Eye (tissue), 1 donor: Measurements from ENCODE around the gene PADI1.
A peak's percentile ranks its signal among the peaks of the same experiment; 100 is the strongest.

Experiments
- DNase-seq: peaks from one replicate; pipeline ENCODE4 v3.0.0-alpha.2; 2015

PADI1 gene

DNA sequence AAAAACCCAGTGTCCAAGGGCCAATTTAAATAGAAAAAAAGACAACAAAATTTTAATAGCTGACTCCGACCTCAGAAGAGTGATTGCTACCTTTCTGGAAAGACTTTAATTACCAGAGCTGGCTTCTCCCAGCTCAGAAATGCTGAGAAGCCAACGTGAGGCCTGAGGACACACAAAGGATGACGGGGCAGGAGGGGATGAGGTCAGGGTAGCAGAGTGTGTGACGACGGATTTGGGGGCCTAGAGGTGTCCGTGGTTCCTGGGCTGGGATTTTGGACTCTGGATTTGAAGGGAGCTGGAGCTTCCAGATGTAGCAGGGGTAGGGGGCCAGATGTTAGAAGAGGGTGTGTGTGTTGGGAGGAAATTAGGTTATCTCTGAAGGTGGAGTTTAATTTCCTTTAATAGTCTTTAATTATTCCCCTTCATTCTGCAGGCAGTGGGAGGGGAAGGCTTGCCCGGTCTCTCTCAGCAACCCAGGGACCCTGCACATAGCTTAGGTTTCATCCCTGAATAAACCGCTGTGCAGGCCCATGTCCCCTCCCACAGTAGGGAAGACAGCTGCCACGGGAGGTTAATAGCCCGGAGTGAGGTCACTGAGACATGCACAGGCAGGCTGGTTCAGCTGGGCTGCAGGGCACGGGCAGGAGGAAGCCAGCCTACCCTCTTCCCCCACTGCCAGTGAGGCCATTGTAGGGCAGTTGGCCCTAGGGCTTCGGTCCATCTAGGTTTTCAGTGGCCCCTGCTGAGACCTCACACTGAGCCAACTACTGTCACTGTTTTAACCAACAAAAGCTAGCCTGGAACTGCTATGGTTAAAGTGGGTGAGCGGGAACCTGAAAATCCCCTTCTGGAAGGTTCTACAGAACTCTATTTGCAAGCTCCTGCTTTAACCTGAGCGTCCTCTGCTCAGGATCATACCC lies 40.2 kb downstream of the PADI1 start:
- peak; percentile 83 for DNase-seq

- DNase-seq = peak; percentile 53
Observed at GRCh38 chr1:17245816-17246325, 40.9 kb downstream of the PADI1 start.

- DNase-seq = no peak
Observed at GRCh38 chr1:17246971-17247370, 42.0 kb downstream of the PADI1 start.

GRCh38 chr1:17248781-17249180 lies 43.9 kb downstream of the PADI1 start, which contains the start of gene PADI3:
Gene PADI3, plus strand, starts transcription at chr1:17249098. Its CDS starts 40 bp downstream, at chr1:17249138.
- DNase-seq = no peak

GRCh38 chr1:17250601-17251000 lies 45.7 kb downstream of the PADI1 start:
- no peak for DNase-seq

DNA sequence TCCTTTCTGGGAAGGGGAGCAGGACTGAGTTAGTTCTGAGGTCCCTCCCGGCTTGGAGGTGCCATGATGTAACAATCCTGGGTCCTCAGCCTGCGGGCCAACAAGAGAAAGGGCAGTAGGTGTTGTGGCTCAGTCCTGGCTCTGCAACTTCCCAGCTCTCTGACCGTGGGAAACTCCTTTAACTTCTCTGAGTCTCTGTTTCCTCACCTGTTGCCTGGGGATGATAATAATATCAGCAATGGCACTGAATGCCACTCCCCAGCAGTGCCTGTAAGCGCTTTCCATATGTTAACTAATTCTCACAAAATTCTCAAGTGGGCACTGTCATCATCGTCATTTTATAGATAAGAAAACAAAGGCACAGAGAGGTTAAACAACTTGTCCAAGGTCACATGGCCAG lies 46.3 kb downstream of the PADI1 start:
- no peak for DNase-seq

DNA sequence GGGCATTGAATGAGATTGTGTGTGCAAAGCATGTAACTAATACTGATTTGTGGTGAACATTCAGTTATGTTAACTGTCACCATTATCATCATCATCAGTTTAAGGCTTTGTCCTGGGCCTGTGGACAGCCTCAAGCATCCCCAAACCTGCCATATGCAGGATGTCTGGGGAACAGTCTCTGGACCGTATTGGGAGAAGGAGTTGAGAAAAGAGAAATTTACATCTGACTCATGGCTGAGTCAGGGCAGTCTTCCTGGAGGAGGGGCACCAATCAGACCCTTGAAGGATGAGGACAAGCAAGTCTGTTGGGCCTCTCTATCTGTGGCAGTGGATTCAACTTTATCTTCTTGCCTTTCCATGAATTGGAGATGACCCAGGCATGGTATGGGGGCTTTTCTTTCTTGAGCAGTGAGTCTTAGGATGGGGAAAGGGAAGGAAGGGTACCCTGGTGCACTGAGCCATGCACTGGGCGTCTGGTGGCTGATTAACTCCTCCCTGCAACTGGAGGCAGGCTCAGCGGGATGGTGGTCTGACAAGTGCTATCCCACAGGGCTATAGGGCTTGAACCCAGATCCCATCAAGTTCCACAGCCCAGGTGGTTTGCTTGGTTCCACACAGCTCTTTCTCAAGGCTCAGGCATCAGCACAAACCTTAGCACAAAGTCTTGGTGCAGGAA lies 46.9 kb downstream of the PADI1 start:
- no peak for DNase-seq

GRCh38 chr1:17255336-17255735 lies 50.4 kb downstream of the PADI1 start:
- DNase-seq = no peak

GRCh38 chr1:17258116-17258757 lies 53.3 kb downstream of the PADI1 start:
- DNase-seq = no peak

DNA sequence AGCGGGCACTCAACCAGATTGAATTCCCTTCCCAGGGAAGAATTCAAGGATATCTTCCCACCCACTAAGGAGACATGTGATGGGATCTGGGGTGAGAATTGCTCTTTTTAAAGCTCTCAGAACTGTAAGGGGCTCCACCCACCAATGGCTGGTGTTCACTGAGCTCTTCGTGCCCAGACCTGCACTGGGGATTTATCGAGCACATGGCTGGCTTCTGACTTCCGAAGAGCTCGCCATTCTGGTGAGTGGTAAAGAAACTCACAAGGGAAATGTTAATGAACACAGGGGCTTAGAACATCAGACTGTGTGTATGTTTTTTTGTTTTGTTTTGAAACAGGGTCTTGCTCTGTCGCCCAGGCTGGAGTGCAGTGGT lies 53.8 kb downstream of the PADI1 start:
- no peak for DNase-seq

DNA sequence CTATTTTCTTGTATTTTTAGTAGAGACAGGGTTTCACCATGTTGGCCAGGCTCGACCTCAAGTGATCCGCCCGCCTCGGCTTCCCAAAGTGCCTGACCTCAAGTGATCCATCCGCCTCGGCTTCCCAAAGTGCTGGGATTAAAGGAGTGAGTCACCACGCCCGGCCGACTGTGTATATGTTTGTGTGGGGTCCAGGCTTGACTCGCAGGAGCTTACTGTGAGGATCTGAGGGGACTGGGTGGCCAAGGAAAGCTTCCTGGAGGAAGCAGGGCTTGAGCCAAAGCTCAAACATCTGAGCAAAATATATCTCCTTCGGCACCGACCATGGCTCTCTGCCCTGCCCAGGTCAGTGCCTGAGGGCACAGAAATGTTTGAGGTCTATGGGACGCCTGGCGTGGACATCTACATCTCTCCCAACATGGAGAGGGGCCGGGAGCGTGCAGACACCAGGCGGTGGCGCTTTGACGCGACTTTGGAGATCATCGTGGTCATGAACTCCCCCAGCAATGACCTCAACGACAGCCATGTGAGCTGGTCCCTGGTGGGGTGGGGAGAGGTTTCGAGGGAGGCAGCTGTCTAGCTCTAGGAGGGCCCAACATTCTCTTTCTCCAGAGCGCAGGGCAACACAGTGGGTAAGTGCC lies 54.4 kb downstream of the PADI1 start:
- no peak for DNase-seq

GRCh38 chr1:17260264-17260663 lies 55.3 kb downstream of the PADI1 start:
- no peak for DNase-seq

DNA sequence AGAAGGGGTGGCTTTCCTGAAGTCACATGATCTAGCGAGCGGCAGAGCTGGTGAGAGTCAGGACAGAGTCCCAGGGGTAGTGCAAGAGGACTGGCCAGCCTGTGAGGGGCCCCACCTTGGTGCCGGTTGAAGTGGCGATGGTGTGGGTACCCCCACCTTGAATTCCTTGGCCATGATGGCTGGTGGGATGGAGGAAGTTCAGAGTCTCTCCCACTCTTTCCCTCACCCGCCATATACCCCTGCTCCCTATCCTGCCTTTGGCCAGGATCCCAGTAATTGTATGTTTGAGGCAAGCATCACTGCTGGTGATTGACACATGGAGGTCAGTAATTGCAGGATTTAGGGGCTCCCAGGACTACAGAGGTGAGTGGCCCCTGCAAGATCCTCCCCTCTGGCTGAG lies 55.8 kb downstream of the PADI1 start:
- no peak for DNase-seq

- no peak for DNase-seq
Observed at GRCh38 chr1:17263936-17264335, 59.0 kb downstream of the PADI1 start.

DNA sequence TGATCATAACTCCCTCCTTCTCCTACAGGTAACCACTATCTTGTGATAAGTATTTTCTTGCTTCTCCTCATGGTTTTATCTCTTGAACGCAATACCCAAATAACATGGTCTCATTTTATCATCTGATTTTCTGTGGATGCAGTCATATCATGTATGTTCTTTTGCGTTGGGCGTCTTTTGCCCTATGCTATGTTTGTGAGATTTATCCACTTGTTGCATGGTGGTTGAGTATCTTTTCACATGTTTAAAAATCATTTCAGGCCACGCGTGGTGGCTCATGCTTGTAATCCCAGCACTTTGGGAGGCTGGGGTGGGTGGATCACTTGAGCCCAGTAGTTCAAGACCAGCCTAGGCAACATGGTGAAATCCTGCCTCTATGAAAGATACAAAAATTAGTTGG lies 59.5 kb downstream of the PADI1 start:
- no peak for DNase-seq

DNA sequence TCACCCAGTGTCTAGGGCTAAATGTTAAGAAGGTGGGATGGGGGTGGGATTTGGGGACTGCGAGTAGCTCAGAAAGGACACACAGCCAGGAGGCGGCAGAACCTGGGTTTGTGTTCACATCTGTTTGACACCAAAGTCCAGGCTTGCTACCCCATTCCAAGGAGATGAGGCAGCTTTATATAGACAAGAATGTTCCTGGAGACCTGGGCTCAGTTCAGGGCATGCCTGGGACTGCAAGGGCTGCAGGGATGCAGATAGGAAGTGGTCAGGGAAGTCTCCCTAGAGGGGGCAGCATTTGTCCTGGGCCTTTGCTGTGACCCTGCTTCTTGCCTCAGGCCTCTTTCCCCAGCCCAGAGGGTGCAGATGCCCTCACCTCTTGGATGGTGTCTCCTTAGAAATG lies 60.2 kb downstream of the PADI1 start:
- no peak for DNase-seq

GRCh38 chr1:17265950-17266349 lies 61.0 kb downstream of the PADI1 start:
- DNase-seq = no peak

DNA sequence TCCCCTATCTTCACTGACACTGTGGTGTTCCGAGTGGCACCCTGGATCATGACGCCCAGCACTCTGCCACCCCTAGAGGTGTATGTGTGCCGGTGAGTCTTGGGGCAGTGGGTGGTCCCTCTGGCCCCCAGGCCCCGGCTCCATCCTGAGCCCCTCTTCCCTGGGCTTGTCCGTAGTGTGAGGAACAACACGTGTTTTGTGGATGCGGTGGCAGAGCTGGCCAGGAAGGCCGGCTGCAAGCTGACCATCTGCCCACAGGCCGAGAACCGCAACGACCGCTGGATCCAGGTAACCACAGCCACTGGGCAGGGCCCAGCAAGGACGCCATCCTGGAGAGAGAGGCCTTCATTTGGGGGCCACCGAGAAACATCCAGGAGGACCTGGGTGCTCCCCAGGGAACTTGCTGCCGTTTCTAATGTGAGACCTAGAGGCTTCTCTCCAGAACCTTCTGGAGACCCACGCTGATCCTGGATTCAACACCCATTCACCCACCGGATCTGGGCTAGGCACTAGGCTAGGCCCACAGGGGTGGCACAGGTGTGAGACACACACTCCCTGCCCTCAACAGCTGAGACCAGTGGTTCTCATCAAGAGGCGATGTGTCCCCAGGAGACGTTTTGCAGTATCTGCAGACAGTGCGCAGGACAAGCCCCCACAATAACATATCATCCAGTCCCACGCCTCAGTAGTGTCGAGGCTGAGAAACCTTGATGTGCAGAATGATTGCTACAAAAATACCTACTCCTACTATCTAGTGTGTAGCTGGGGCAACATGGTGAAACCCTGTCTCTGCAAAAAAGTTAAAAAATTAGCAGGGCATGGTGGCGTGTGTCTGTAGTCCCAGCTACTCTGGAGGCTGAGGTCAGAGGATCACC lies 66.2 kb downstream of the PADI1 start:
- no peak for DNase-seq

- DNase-seq = no peak
Observed at GRCh38 chr1:17272066-17272465, 67.1 kb downstream of the PADI1 start.

DNA sequence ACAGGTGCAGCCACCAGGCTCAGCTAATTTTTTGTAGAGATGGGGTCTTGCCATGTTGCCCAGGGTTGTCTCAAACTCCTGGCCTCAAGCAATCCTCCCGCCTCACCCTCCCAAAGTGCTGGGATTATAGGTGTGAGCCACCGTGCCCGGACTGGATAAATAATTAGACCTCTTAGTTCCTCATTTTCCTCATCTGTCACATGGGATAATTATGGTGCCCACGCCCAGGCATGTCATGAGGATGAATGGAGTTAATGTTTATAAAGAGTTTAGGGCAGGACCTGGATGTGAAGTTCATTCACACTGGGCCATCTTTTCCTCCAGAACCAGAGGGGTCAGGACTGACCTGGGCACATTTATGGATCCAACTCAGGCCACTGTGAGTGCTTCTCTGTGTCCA lies 67.7 kb downstream of the PADI1 start:
- no peak for DNase-seq

GRCh38 chr1:17273096-17273495 lies 68.2 kb downstream of the PADI1 start:
- no peak for DNase-seq
